B cell (primary cell): Measurements from ENCODE around the gene UGT2B17. TPM values are rescaled to one million over a fixed set of nuclear protein-coding genes. Genes with fewer than 3 reads are reported as not detected.
"Not testable (repeated sequence)": the region's sequence is repeated elsewhere in the genome, so short reads cannot be mapped to it uniquely, and the experiment has no call there.

Experiments used
- ATAC-seq: fragments of 200-7000 bp; cut with Tn5 transposase; one replicate; pipeline ENCODE4 v1.10.0; 2021; ENCODE audit warnings: low read depth, mild to moderate bottlenecking, moderate number of reproducible peaks, moderate library complexity
- CTCF ChIA-PET: fragments of 350-600 bp; sonication (Branson Sonifier 250); formaldehyde crosslinking; loops from one replicate; lab custom pipeline; 2021; ENCODE audit warnings: antibody characterized with exemption, inconsistent platforms; lab: Charles Lee
- POLR2A ChIA-PET: fragments of 350-600 bp; sonication (Branson Sonifier 250); formaldehyde crosslinking; loops from one replicate; lab custom pipeline; 2021; ENCODE audit warnings: antibody characterized with exemption; lab: Charles Lee
- DNase-seq: peaks from one replicate; pipeline ENCODE4 v3.0.0; 2013
- H2AFZ ChIP-seq: 2 replicates; pipeline ENCODE4 v1.6.1; 2012; ENCODE audit warnings: mild to moderate bottlenecking, low read depth, low read length; ENCODE audit not compliant: insufficient read depth, poor library complexity, severe bottlenecking
- H3K27ac ChIP-seq, 2 donors: 1 replicate in 1 of 2; 2 replicates in 1 of 2; pipeline ENCODE4 v1.5.1; 2012 to 2013; ENCODE audit warnings: low read length in 2 of 2, mild to moderate bottlenecking in 2 of 2, moderate library complexity in 1 of 2
- H3K27me3 ChIP-seq, 4 experiments: fragments of 200-600 bp in 1 of 4; sonication (generic) in 1 of 4; replicated peaks in 1 of 4; 1 replicate in 2 of 4; 2 replicates in 2 of 4; pipeline versions ENCODE4 v1.6.1 to v1.7.0; 2013 to 2016; ENCODE audit warnings: low read length in 3 of 4, mild to moderate bottlenecking in 2 of 4, mixed read lengths in 1 of 4, moderate library complexity in 1 of 4; ENCODE audit not compliant: insufficient read depth in 4 of 4, control insufficient read depth in 3 of 4; ENCODE audit errors: control extremely low read depth in 1 of 4
- H3K36me3 ChIP-seq, 2 experiments: replicated peaks in 1 of 2; 1 replicate in 1 of 2; 2 replicates in 1 of 2; pipeline versions ENCODE4 v1.6.1 to v1.7.1; 2013; ENCODE audit warnings: low read length in 1 of 2; ENCODE audit not compliant: insufficient read depth in 2 of 2, control insufficient read depth in 1 of 2; ENCODE audit errors: control extremely low read depth in 1 of 2, extremely low read depth in 1 of 2
- H3K4me1 ChIP-seq, 2 donors: fragments of 200-600 bp in 1 of 2; sonication (generic) in 1 of 2; 1 replicate in 1 of 2; 2 replicates in 1 of 2; pipeline versions ENCODE4 v1.5.1 to v1.6.1; 2013 to 2017; ENCODE audit warnings: low read length in 2 of 2; ENCODE audit not compliant: control insufficient read depth in 2 of 2, insufficient read depth in 2 of 2
- H3K4me2 ChIP-seq: replicated peaks from 2 replicates; pipeline ENCODE3; 2012; ENCODE audit warnings: mild to moderate bottlenecking, low read depth, low read length; ENCODE audit not compliant: poor library complexity, severe bottlenecking
- H3K4me3 ChIP-seq, 5 experiments: fragments of 200-600 bp in 1 of 5; sonication (generic) in 1 of 5; 1 replicate in 3 of 5; 2 replicates in 2 of 5; pipeline versions ENCODE4 v1.5.1 to v1.7.0; 2011 to 2016; ENCODE audit warnings: low read length in 4 of 5, mild to moderate bottlenecking in 4 of 5, low read depth in 2 of 5, control low read depth in 1 of 5, moderate library complexity in 1 of 5; ENCODE audit not compliant: insufficient read depth in 1 of 5; ENCODE audit errors: control extremely low read depth in 1 of 5, extremely low read depth in 1 of 5
- H3K79me2 ChIP-seq: fragments of 200-600 bp; sonication (generic); one replicate; pipeline ENCODE4 v1.6.0; 2016; ENCODE audit warnings: low read length; ENCODE audit not compliant: control insufficient read depth, insufficient read depth
- H3K9ac ChIP-seq: fragments of 200-600 bp; sonication (generic); 2 replicates; pipeline ENCODE4 v1.6.1; 2017; ENCODE audit warnings: mild to moderate bottlenecking, low read length, moderate library complexity
- H3K9me3 ChIP-seq, 3 donors: one replicate each; pipeline versions ENCODE4 v1.6.1 to v1.7.1; 2013; ENCODE audit warnings: low read length in 2 of 3; ENCODE audit not compliant: control insufficient read depth in 2 of 3, insufficient read depth in 1 of 3; ENCODE audit errors: control extremely low read depth in 1 of 3
- H4K20me1 ChIP-seq: 2 replicates; pipeline ENCODE4 v1.6.0; 2012; ENCODE audit warnings: mild to moderate bottlenecking, low read length; ENCODE audit not compliant: insufficient read depth, control insufficient read depth, poor library complexity, severe bottlenecking
- H3K27ac Mint-ChIP-seq: one replicate; pipeline ENCODE4 v1.8.0; 2021; ENCODE audit warnings: mixed read lengths
- H3K27me3 Mint-ChIP-seq: one replicate; pipeline ENCODE4 v1.8.0; 2021; ENCODE audit warnings: mixed read lengths
- H3K4me1 Mint-ChIP-seq: one replicate; pipeline ENCODE4 v1.8.0; 2021; ENCODE audit warnings: mixed read lengths
- H3K4me3 Mint-ChIP-seq: one replicate; pipeline ENCODE4 v1.8.0; 2021; ENCODE audit warnings: mixed read lengths
- H3K9me3 Mint-ChIP-seq: one replicate; pipeline ENCODE4 v1.8.0; 2022; ENCODE audit warnings: mixed read lengths; ENCODE audit not compliant: insufficient read depth
- CTCF ChIP-seq: fragments of 200-600 bp; IDR thresholded peaks from one replicate; pipeline ENCODE4 v1.8.0; 2022; ENCODE audit warnings: antibody characterized with exemption, mild to moderate bottlenecking
- EZH2 ChIP-seq: IDR thresholded peaks from 2 replicates; pipeline ENCODE4 v1.6.1; 2012; ENCODE audit warnings: borderline replicate concordance, low read depth, mild to moderate bottlenecking, moderate library complexity, low read length; ENCODE audit not compliant: insufficient read depth, poor library complexity, severe bottlenecking
- WGBS: methylation state at CpG from one replicate; pipeline ENCODE4 v1.1.5; 2013; ENCODE audit warnings: missing lambda C conversion rate; ENCODE audit not compliant: insufficient coverage; 5-methylcytosine and 5-hydroxymethylcytosine counted together
- intact Hi-C: fragments of 100-400 bp; cut with micrococcal nuclease; formaldehyde crosslinking; loops from one replicate; pipeline ENCODE4 v1.10.0; 2022
- polyA plus RNA-seq: library from polyadenylated mRNA; depleted of rRNA; stranded (reverse); fragments of >200 nt; gene quantifications from 2 replicates; pipeline ENCODE4 v1.2.3, GENCODE V29; 2012
- total RNA-seq, 2 donors: library from RNA; stranded (reverse); fragments of 120-200 nt in 1 of 2; gene quantifications; 1 replicate in 1 of 2; 2 replicates in 1 of 2; pipeline versions ENCODE4 v1.2.3 to v1.2.4, GENCODE V29; 2013 to 2022

The UGT2B17 gene
- total and polyA plus RNA-seq, 2 donors (not counting 1 experiment from before 2014, with no cell fraction given), result 0.52 TPM; not detected in 1

DNA sequence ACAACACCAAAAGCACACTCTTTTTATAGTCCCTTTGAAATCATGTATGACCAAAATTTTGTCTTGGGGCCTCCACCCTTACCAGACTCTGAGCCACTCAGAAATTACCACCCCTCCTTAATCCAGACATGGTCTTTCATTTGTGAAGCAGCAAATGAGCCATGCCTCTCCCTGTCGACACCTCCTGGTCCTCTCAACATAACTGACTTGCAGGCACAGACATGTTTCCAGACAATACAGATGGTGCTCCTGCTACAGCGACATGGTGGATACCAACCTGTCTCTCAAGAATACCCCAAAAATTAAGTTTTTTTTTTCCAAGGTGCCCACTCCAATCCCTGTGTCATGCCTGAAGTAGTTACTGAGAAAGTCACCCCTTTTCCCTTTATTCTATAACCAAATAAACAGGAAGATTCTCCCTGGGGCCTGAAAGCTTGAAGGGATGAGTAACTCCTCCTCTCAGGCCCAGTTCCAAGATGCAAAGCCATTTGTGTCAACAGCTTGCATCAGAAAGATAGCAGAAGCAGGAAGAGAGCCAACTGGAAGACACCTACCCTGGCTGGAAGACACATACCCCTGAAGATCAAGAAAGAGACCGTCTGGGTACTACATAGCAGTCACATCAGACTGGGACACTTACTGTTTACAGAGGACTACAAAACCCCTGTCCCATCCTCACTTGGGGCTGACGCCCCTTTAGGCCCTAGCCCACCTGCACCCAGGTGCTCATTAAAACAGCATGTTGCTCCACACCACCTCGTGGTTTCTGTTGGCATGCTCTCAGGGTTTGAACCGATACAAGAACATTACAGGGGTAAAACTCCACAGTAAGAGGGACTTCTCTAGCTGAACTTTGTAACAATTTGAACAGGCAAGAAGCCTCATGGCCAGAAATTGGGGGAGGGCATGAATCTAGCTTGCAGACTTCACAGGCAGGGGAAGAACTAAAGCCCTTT lies 5.5 kb upstream of the UGT2B17 start:
- H3K4me1 Mint-ChIP-seq, result peaks cover 4% of the 10 kb centered on the region
- TF ChIP-seq CTCF (no peak), EZH2 (no peak)
- Histone ChIP-seq H3K4me1 (peaks cover 0 to 4% of the 10 kb centered on the region in 2 donors), H3K9ac (no peak overlapping the region), H3K27ac (no peak overlapping the region), H3K9me3 (peaks cover 0 to 6% (median 0%) of the 10 kb centered on the region in 3 donors), H3K79me2 (no peaks in the 10 kb centered on the region), H2AFZ (no peak overlapping the region), H3K4me3 (no peak overlapping the region), H4K20me1 (no peaks in the 10 kb centered on the region), H3K4me2 (no peak overlapping the region), H3K36me3 (no peaks in the 10 kb centered on the region), H3K27me3 (no peaks in the 10 kb centered on the region)
- H3K9me3 Mint-ChIP-seq, result peaks cover 4% of the 10 kb centered on the region
- no peak overlapping the region for H3K4me3 Mint-ChIP-seq
- ChIA-PET CTCF (no interaction called here), POLR2A (no interaction called here)
- no peak overlapping the region for H3K27ac Mint-ChIP-seq
- no peak for DNase-seq
- intact Hi-C loops, result no loop called here
- WGBS, result 88% methylated on average over 6 of the region's 6 CpGs
- ATAC-seq, result no peak
- H3K27me3 Mint-ChIP-seq, result no peaks in the 10 kb centered on the region

DNA sequence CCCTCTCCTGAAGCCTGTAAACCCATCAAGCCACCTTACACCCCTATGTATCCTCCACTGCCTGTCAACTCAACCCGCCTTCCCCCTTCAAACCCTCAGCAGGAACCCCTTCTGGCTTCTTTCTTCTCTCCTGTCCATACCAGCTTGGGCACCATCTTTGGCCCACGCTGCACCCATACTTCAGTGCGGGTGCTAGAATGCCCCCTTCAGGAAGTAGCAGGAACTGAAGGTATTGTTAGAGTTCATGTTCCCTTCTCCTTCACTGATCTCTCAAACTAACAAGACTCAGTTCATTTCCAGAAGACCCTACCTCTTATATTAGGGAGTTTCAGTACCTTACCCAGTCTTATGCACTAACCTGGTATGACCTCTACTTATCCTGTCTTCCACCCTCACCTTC lies 1.5 kb upstream of the UGT2B17 start:
- Histone ChIP-seq H4K20me1 (no peaks in the 10 kb centered on the region), H3K4me1 (peaks cover 0 to 14% of the 10 kb centered on the region in 2 donors), H3K4me3 (no peak overlapping the region), H3K36me3 (no peaks in the 10 kb centered on the region), H3K79me2 (no peaks in the 10 kb centered on the region), H2AFZ (no peak overlapping the region), H3K4me2 (no peak overlapping the region), H3K27me3 (no peaks in the 10 kb centered on the region), H3K9me3 (peaks cover 0 to 5% (median 0%) of the 10 kb centered on the region in 3 donors), H3K9ac (no peak overlapping the region), H3K27ac (no peak overlapping the region)
- no peak overlapping the region for H3K27ac Mint-ChIP-seq
- ChIA-PET CTCF (no interaction called here), POLR2A (no interaction called here)
- intact Hi-C loops, result no loop called here
- DNase-seq, result no peak
- WGBS, result 100% methylated on average over 1 of the region's 3 CpGs
- TF ChIP-seq EZH2 (no peak), CTCF (no peak)
- no peak overlapping the region for H3K4me3 Mint-ChIP-seq
- no peak for ATAC-seq
- H3K9me3 Mint-ChIP-seq, result peaks cover 4% of the 10 kb centered on the region
- peaks cover 20% of the 10 kb centered on the region for H3K4me1 Mint-ChIP-seq
- no peaks in the 10 kb centered on the region for H3K27me3 Mint-ChIP-seq

DNA sequence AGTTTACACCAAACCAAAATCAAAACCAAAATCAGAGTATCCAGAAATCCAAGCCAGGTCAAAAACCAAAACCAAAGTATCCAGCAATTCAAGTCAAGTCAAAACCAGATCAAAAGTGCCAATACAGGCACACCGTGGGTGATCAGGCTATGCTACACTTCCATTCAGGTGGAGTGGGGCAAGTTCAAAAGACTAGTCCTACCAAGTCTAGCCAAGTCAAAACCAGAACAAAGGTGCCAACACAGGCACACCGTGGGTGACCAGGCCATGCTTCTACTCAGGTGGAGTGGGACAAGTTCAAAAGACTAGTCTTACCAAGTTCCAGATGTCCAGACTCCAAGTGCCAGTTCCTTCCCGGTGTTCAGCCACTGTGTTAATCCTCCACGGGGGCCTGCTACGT lies 486 bp downstream of the UGT2B17 start:
- H3K9me3 ChIP-seq, H2AFZ ChIP-seq, H3K27me3 Mint-ChIP-seq, ATAC-seq, H3K27me3 ChIP-seq, H3K9me3 Mint-ChIP-seq, H3K9ac ChIP-seq, H3K4me3 ChIP-seq, POLR2A ChIA-PET, H4K20me1 ChIP-seq, H3K36me3 ChIP-seq, intact Hi-C loops, H3K79me2 ChIP-seq, CTCF ChIA-PET, H3K4me2 ChIP-seq: not testable (repeated sequence)
- WGBS, result 88% methylated on average over 5 of the region's 5 CpGs
- Mint-ChIP-seq H3K4me3 (peak overlapping the region; percentile 38), H3K27ac (peak overlapping the region; percentile 88), H3K4me1 (peaks cover 24% of the 10 kb centered on the region)
- H3K27ac ChIP-seq, result peak overlapping the region in 1 of 2 donors; percentile 44
- peak; percentile 4 for DNase-seq
- H3K4me1 ChIP-seq, result peaks cover 0 to 18% of the 10 kb centered on the region in 2 donors
